Panc1 (cell line): ENCODE measurements around the gene TEX53. TPM values are rescaled to one million over a fixed set of nuclear protein-coding genes. Genes with fewer than 3 reads are reported as not detected.

ENCODE experiments used
- ATAC-seq: fragments of 200-7000 bp; cut with Tn5 transposase; 2 replicates; pipeline ENCODE4 v1.9.1; 2020; ENCODE audit warnings: mild to moderate bottlenecking, moderate library complexity
- BruUV-seq: library from RNA; stranded (reverse); fragments of 400-500 nt; replicated peaks from 2 replicates; lab custom pipeline; 2021; lab: Mats Ljungman, UMichigan
- CTCF ChIA-PET: fragments of 300-600 bp; sonication (Branson Sonifier 250); formaldehyde crosslinking; loops from one replicate; lab custom pipeline; 2022; ENCODE audit warnings: antibody characterized with exemption; lab: Charles Lee
- POLR2A ChIA-PET: fragments of 300-600 bp; sonication (Branson Sonifier 250); formaldehyde crosslinking; loops from one replicate; lab custom pipeline; 2022; ENCODE audit warnings: antibody characterized with exemption; lab: Charles Lee
- DNase-seq: peaks from one replicate; pipeline ENCODE4 v3.0.0-alpha.2; 2010; ENCODE audit warnings: low read depth, low spot score
- H3K27ac ChIP-seq: 2 replicates; pipeline ENCODE4 v1.5.1; 2011; ENCODE audit warnings: mild to moderate bottlenecking, low read length, inconsistent platforms
- H3K27me3 ChIP-seq: fragments of 200-500 bp; sonication (Bioruptor generic); 2 replicates; pipeline ENCODE4 v1.6.0; 2014; ENCODE audit warnings: low read length, inconsistent platforms; ENCODE audit not compliant: control insufficient read depth, insufficient read depth
- H3K36me3 ChIP-seq: fragments of 200-500 bp; sonication (Bioruptor generic); 2 replicates; pipeline ENCODE4 v1.5.1; 2014; ENCODE audit warnings: inconsistent platforms, mild to moderate bottlenecking, low read length, moderate library complexity; ENCODE audit not compliant: control insufficient read depth, insufficient read depth
- H3K4me1 ChIP-seq: 2 replicates; pipeline ENCODE4 v1.5.1; 2011; ENCODE audit warnings: inconsistent platforms, mild to moderate bottlenecking, low read length, moderate library complexity; ENCODE audit not compliant: control insufficient read depth, insufficient read depth
- H3K4me3 ChIP-seq, 2 experiments: 2 replicates each; pipeline ENCODE4 v1.5.1; 2011 to 2012; ENCODE audit warnings: low read depth in 2 of 2, low read length in 2 of 2, mild to moderate bottlenecking in 2 of 2, inconsistent platforms in 1 of 2, moderate library complexity in 1 of 2
- H3K9me3 ChIP-seq: fragments of 200-500 bp; sonication (Bioruptor generic); 2 replicates; pipeline ENCODE4 v1.5.1; 2014; ENCODE audit warnings: low read depth, mild to moderate bottlenecking, inconsistent platforms, low read length, moderate library complexity; ENCODE audit not compliant: control insufficient read depth, insufficient read depth
- CTCF ChIP-seq: fragments of 450-650 bp; IDR thresholded peaks from 2 replicates; pipeline ENCODE4 v1.5.1; 2017; ENCODE audit warnings: mild to moderate bottlenecking
- POLR2AphosphoS5 ChIP-seq: IDR thresholded peaks from 2 replicates; pipeline ENCODE4 v1.6.1; 2012; ENCODE audit warnings: mild to moderate bottlenecking, low read depth, low read length, moderate library complexity
- REST ChIP-seq, 2 experiments: IDR thresholded peaks; 2 replicates each; pipeline ENCODE4 v1.6.1; 2011 to 2012; ENCODE audit warnings: low read depth in 2 of 2, control low read depth in 1 of 2, low read length in 1 of 2, mild to moderate bottlenecking in 1 of 2, moderate library complexity in 1 of 2; ENCODE audit not compliant: insufficient read depth in 1 of 2
- SIN3A ChIP-seq: IDR thresholded peaks from 2 replicates; pipeline ENCODE4 v1.6.1; 2012; ENCODE audit warnings: low read depth, mild to moderate bottlenecking, low read length, moderate library complexity, borderline replicate concordance; ENCODE audit not compliant: insufficient read depth
- TCF7L2 ChIP-seq: IDR thresholded peaks from 2 replicates; pipeline ENCODE4 v1.6.1; 2011; ENCODE audit warnings: mild to moderate bottlenecking, low read depth, low read length, inconsistent platforms
- in situ Hi-C: cut with HindIII; loops from 2 replicates; pipeline ENCODE4 v1.10.0; 2016; ENCODE audit warnings: low sequenced_read_pairs, low pct_unique_long_range_greater_than_20kb
- intact Hi-C: fragments of 100-400 bp; cut with micrococcal nuclease; formaldehyde crosslinking; loops from one replicate; pipeline ENCODE4 v1.10.0; 2022; ENCODE audit not compliant: unreplicated experiment
- total RNA-seq: library from RNA; stranded (reverse); gene quantifications from one replicate; pipeline ENCODE4 v1.2.1, GENCODE V29; 2021; ENCODE audit not compliant: unreplicated experiment

TEX53 gene
- total RNA-seq, 1 experiment from 2014 or later = not detected

GRCh38 chr9:114666401-114666800 is 8.8 kb upstream of the TEX53 start:
- DNase-seq (no peak), ATAC-seq (no peak)
- no TSS peak for BruUV-seq
- in situ Hi-C loops = no loop called here
- no peaks in the 10 kb centered on the region for H3K27me3 ChIP-seq
- no peak overlapping the region for H3K4me3 ChIP-seq
- no peaks in the 10 kb centered on the region for H3K9me3 ChIP-seq
- H3K4me1 ChIP-seq = no peaks in the 10 kb centered on the region
- H3K27ac ChIP-seq = no peak overlapping the region
- H3K36me3 ChIP-seq = no peaks in the 10 kb centered on the region
- POLR2A ChIA-PET = no interaction called here
- TF ChIP-seq SIN3A (no peak), REST (IDR thresholded peaks at IDR 0.05; ENCODE audit: insufficient read depth in 1 of 2, low read depth in 2 of 2, low read length in 1 of 2) (no peak), TCF7L2 (no peak), POLR2AphosphoS5 (no peak), CTCF (no peak)
- intact Hi-C loops = no loop called here
- CTCF ChIA-PET = no interaction called here

- intact Hi-C loops = no loop called here
- POLR2A ChIA-PET = no interaction called here
- in situ Hi-C loops = no loop called here
Observed at GRCh38 chr9:114664181-114664580, 6.6 kb upstream of the TEX53 start.

More at GRCh38 chr9:114664181-114664580, 6.6 kb upstream of the TEX53 start:
- no peaks in the 10 kb centered on the region for H3K4me1 ChIP-seq
- no peak overlapping the region for H3K4me3 ChIP-seq
- no peak for ATAC-seq
- H3K27me3 ChIP-seq = no peaks in the 10 kb centered on the region
- DNase-seq = no peak
- no TSS peak for BruUV-seq
- no peak for TF ChIP-seq REST (IDR thresholded peaks at IDR 0.05; ENCODE audit: insufficient read depth in 1 of 2, low read depth in 2 of 2, low read length in 1 of 2)
- no peak for TF ChIP-seq CTCF
- no peak for TF ChIP-seq POLR2AphosphoS5
- TF ChIP-seq TCF7L2 = no peak
- TF ChIP-seq SIN3A = no peak
- CTCF ChIA-PET = no interaction called here
- no peaks in the 10 kb centered on the region for H3K9me3 ChIP-seq
- H3K36me3 ChIP-seq = no peaks in the 10 kb centered on the region
- H3K27ac ChIP-seq = no peak overlapping the region
